Peyer's patch (tissue), 4 donors: ENCODE measurements around the gene LARP1.

Experiments
- POLR2A ChIP-seq, 2 donors: fragments of 450-650 bp; IDR thresholded peaks; one replicate each; pipeline ENCODE4 v1.5.1; 2017; ENCODE audit warnings: antibody characterized with exemption in 2 of 2, mild to moderate bottlenecking in 2 of 2, moderate library complexity in 2 of 2
- TF ChIP-seq, protein P1 (sequence below), 6 experiments: fragments of 450-650 bp in 4 of 6; fragments of 200-600 bp in 2 of 6; sonication (generic) in 1 of 6; IDR thresholded peaks; one replicate each; pipeline ENCODE4 v1.5.1; 2017 to 2019; ENCODE audit warnings: antibody characterized with exemption in 6 of 6, mild to moderate bottlenecking in 3 of 6, moderate library complexity in 1 of 6

DNA sequence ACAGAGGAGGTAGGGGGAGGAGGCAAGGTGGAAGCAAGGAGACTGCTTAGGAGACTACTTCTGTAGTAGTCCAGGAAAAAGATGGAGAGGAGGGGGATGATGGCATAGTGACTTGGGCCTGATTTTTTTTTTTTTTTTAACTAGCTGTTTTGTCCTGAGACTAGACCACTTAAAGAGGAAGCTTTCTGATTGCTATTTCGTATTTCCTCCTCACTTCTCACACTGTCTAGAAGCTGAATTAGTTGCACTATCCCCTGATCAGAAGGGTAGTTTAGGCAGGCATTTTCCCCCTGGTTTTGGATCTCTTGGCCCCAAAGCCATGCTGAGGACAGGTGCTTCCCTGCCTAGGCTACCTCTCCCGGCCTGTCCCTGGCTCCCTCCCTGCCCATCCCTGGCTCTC, 14.9 kb downstream of the LARP1 start:
- TF ChIP-seq, protein P1, sequence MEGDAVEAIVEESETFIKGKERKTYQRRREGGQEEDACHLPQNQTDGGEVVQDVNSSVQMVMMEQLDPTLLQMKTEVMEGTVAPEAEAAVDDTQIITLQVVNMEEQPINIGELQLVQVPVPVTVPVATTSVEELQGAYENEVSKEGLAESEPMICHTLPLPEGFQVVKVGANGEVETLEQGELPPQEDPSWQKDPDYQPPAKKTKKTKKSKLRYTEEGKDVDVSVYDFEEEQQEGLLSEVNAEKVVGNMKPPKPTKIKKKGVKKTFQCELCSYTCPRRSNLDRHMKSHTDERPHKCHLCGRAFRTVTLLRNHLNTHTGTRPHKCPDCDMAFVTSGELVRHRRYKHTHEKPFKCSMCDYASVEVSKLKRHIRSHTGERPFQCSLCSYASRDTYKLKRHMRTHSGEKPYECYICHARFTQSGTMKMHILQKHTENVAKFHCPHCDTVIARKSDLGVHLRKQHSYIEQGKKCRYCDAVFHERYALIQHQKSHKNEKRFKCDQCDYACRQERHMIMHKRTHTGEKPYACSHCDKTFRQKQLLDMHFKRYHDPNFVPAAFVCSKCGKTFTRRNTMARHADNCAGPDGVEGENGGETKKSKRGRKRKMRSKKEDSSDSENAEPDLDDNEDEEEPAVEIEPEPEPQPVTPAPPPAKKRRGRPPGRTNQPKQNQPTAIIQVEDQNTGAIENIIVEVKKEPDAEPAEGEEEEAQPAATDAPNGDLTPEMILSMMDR (IDR thresholded peaks at IDR 0.05) = no peak
- TF ChIP-seq POLR2A (IDR thresholded peaks at IDR 0.05) = no peak
